Lung (tissue), 12 donors: ENCODE measurements around the gene P2RX4. TPM values are rescaled to one million over a fixed set of nuclear protein-coding genes. Genes with fewer than 3 reads are reported as not detected.

Experiments
- ATAC-seq: fragments of 200-7000 bp; cut with Tn5 transposase; one replicate; pipeline ENCODE4 v1.9.1; 2020; ENCODE audit warnings: moderate number of reproducible peaks; ENCODE audit not compliant: insufficient read depth, low FRiP score
- DNase-seq, 3 donors: peaks; one replicate each; pipeline ENCODE4 v3.0.0-alpha.2; 2013 to 2017
- H3K27ac ChIP-seq, 2 donors: one replicate each; pipeline ENCODE4 v1.5.1; 2013; ENCODE audit warnings: mild to moderate bottlenecking in 2 of 2, moderate library complexity in 2 of 2, control low read depth in 1 of 2, inconsistent platforms in 1 of 2, low read depth in 1 of 2, low read length in 1 of 2
- H3K27me3 ChIP-seq, 3 donors: one replicate each; pipeline ENCODE4 v1.5.1; 2013; ENCODE audit warnings: low read length in 2 of 3; ENCODE audit not compliant: control insufficient read depth in 3 of 3, insufficient read depth in 3 of 3
- H3K36me3 ChIP-seq, 4 donors: one replicate each; pipeline ENCODE4 v1.5.1; 2013; ENCODE audit warnings: low read length in 4 of 4, mild to moderate bottlenecking in 1 of 4, moderate library complexity in 1 of 4; ENCODE audit not compliant: control insufficient read depth in 4 of 4, insufficient read depth in 4 of 4
- H3K4me1 ChIP-seq, 5 donors: one replicate each; pipeline ENCODE4 v1.5.1; 2013; ENCODE audit warnings: low read length in 5 of 5, mild to moderate bottlenecking in 2 of 5, moderate library complexity in 1 of 5; ENCODE audit not compliant: control insufficient read depth in 5 of 5, insufficient read depth in 5 of 5
- H3K4me3 ChIP-seq: one replicate; pipeline ENCODE4 v1.5.1; 2013; ENCODE audit warnings: mild to moderate bottlenecking, control low read depth, moderate library complexity
- H3K9ac ChIP-seq, 2 donors: one replicate each; pipeline ENCODE4 v1.5.1; 2013; ENCODE audit warnings: low read length in 2 of 2, control low read depth in 1 of 2; ENCODE audit not compliant: insufficient read depth in 1 of 2
- H3K9me3 ChIP-seq, 4 donors: one replicate each; pipeline ENCODE4 v1.5.1; 2013; ENCODE audit warnings: low read length in 3 of 4, mild to moderate bottlenecking in 1 of 4, moderate library complexity in 1 of 4; ENCODE audit not compliant: control insufficient read depth in 4 of 4, insufficient read depth in 3 of 4
- WGBS, 2 donors: extraction: QIAGEN DNeasy Blood & Tissue Kit; methylation state at CpG; one replicate each; pipeline ENCODE4 v1.1.7; 2013; 5-methylcytosine and 5-hydroxymethylcytosine counted together
- polyA plus RNA-seq, 2 donors: library from polyadenylated mRNA; stranded (reverse); fragments of 200-250 nt; gene quantifications; one replicate each; pipeline ENCODE4 v1.2.1, GENCODE V29; 2013
- total RNA-seq, 2 donors: library from RNA; depleted of rRNA in 1 of 2; stranded (reverse); fragments of >200 nt in 1 of 2; gene quantifications; one replicate each; pipeline ENCODE4 v1.2.1, GENCODE V29; 2014 to 2021
- TF ChIP-seq, protein P1 (sequence below): IDR thresholded peaks from 2 replicates; pipeline ENCODE4 v1.5.1; 2012; ENCODE audit warnings: mild to moderate bottlenecking; ENCODE audit errors: control extremely low read depth, extremely low read depth
- donor health status: control.
- donor health status: control.
- donor health status: Bipolar disorder and iron deficiency.
- donor health status: healthy.
- donor health status: DM: yes; HTN: yes; CAD: no.

The P2RX4 gene
- total and polyA plus RNA-seq, 4 donors = 29.5 to 60.4 (median 46.4) TPM

GRCh38 chr12:121236776-121237175 is 26.8 kb downstream of the P2RX4 start:
- ATAC-seq = no peak
- no peak overlapping the region for H3K27ac ChIP-seq
- 94% methylated on average over 9 of the region's 9 CpGs for WGBS, 2 donors
- H3K4me1 ChIP-seq = peaks cover 0 to 14% (median 6%) of the 10 kb centered on the region in 5 donors
- no peaks in the 10 kb centered on the region for H3K27me3 ChIP-seq
- DNase-seq = no peak
- no peaks in the 10 kb centered on the region for H3K9me3 ChIP-seq
- H3K36me3 ChIP-seq = peaks cover 4 to 39% (median 9%) of the 10 kb centered on the region in 4 donors
- TF ChIP-seq, protein P1, sequence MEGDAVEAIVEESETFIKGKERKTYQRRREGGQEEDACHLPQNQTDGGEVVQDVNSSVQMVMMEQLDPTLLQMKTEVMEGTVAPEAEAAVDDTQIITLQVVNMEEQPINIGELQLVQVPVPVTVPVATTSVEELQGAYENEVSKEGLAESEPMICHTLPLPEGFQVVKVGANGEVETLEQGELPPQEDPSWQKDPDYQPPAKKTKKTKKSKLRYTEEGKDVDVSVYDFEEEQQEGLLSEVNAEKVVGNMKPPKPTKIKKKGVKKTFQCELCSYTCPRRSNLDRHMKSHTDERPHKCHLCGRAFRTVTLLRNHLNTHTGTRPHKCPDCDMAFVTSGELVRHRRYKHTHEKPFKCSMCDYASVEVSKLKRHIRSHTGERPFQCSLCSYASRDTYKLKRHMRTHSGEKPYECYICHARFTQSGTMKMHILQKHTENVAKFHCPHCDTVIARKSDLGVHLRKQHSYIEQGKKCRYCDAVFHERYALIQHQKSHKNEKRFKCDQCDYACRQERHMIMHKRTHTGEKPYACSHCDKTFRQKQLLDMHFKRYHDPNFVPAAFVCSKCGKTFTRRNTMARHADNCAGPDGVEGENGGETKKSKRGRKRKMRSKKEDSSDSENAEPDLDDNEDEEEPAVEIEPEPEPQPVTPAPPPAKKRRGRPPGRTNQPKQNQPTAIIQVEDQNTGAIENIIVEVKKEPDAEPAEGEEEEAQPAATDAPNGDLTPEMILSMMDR = no peak
- H3K4me3 ChIP-seq = no peak overlapping the region
- no peak overlapping the region for H3K9ac ChIP-seq

GRCh38 chr12:121237415-121237814 is 27.5 kb downstream of the P2RX4 start:
- H3K27me3 ChIP-seq = no peaks in the 10 kb centered on the region
- DNase-seq (no peak), ATAC-seq (no peak)
- H3K9me3 ChIP-seq = no peaks in the 10 kb centered on the region
- H3K27ac ChIP-seq = no peak overlapping the region
- TF ChIP-seq, protein P1 = no peak
- peaks cover 4 to 34% (median 9%) of the 10 kb centered on the region in 4 donors for H3K36me3 ChIP-seq
- no peak overlapping the region for H3K9ac ChIP-seq
- no peak overlapping the region for H3K4me3 ChIP-seq
- 78 to 92% methylated on average over 8 of the region's 8 CpGs for WGBS, 2 donors
- peaks cover 0 to 14% (median 6%) of the 10 kb centered on the region in 5 donors for H3K4me1 ChIP-seq

DNA sequence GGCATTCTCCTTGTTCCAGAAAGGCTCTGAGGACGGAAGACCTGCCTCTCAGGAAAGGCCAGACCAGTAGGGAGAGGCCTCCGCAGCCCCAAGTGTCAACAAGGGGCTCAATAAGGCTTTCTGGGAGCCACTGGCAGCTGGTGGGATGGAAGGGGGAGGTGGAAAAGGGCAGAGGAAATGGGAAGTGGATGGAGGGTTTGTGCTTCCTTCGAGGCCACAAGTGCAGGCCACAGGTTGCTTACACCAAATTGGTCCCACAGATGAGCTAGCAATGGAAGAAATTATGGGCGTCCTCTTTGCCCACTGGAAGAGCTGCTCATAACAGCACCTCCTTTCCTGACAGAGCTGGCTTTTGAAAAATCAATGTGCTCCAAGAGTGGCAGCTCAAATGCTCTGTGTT is 28.2 kb downstream of the P2RX4 start:
- TF ChIP-seq, protein P1 = no peak
- peaks cover 4 to 30% (median 9%) of the 10 kb centered on the region in 4 donors for H3K36me3 ChIP-seq
- WGBS, 2 donors = 76 to 77% methylated on average over 4 of the region's 4 CpGs
- no peak overlapping the region for H3K4me3 ChIP-seq
- DNase-seq (no peak), ATAC-seq (no peak)
- H3K9me3 ChIP-seq = no peaks in the 10 kb centered on the region
- H3K27ac ChIP-seq = no peak overlapping the region
- H3K27me3 ChIP-seq = no peaks in the 10 kb centered on the region
- peaks cover 0 to 14% (median 6%) of the 10 kb centered on the region in 5 donors for H3K4me1 ChIP-seq
- H3K9ac ChIP-seq = no peak overlapping the region
